ENCODE results near the gene KRTAP12-3. TPM values are rescaled to one million over a fixed set of nuclear protein-coding genes. Genes with fewer than 3 reads are reported as not detected.

KRTAP12-3 gene
- total and polyA plus RNA-seq, 10 of the 15 experiments (the other 5 are each of a cell fraction or from before 2014, with no cell fraction given) = not detected

DNA sequence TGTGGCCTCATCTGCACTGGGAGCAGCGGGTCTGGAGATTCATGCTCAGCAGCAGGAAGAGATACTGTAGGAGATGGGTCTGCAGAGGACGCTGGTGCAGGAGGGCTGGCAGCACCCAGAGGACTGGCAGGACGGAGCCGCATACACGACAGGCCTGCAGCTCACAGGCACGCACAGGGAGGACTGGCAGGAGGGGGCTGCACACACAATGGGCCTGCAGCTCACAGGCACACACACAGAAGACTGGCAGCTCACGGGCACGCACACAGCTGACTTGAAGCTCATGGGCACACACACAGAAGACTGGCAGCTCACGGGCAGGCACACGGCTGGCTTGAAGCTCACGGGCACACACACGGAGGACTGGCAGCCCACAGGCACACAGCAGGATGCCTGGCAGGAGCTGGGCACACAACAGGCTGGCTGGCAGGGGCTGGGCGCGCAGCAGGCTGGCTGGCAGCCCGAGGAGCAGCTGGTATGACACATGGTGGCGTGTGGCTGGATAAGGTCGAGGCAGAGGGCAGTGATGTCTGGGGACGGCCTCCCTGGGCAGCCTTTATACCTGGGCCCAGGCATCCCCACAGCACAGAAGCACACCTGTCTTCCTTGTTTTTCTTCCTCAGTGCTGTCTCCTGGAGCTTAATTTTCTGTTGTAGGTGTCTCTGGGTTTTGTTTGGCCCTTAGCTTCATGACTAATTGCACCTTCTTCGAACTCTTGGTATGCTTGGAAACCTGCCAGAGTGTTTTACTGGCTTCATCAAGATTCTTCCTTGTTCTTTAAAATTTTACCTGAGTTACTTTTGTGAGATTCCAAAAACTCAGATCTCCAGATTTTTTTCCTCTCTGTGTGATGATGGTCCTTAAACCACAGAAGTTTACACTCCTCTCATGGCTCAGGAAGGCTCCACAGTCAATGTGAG is 8.9 kb downstream of the KRTAP12-3 start, which contains the start of gene KRTAP12-2 (continued):
- TF ChIP-seq, protein P1, sequence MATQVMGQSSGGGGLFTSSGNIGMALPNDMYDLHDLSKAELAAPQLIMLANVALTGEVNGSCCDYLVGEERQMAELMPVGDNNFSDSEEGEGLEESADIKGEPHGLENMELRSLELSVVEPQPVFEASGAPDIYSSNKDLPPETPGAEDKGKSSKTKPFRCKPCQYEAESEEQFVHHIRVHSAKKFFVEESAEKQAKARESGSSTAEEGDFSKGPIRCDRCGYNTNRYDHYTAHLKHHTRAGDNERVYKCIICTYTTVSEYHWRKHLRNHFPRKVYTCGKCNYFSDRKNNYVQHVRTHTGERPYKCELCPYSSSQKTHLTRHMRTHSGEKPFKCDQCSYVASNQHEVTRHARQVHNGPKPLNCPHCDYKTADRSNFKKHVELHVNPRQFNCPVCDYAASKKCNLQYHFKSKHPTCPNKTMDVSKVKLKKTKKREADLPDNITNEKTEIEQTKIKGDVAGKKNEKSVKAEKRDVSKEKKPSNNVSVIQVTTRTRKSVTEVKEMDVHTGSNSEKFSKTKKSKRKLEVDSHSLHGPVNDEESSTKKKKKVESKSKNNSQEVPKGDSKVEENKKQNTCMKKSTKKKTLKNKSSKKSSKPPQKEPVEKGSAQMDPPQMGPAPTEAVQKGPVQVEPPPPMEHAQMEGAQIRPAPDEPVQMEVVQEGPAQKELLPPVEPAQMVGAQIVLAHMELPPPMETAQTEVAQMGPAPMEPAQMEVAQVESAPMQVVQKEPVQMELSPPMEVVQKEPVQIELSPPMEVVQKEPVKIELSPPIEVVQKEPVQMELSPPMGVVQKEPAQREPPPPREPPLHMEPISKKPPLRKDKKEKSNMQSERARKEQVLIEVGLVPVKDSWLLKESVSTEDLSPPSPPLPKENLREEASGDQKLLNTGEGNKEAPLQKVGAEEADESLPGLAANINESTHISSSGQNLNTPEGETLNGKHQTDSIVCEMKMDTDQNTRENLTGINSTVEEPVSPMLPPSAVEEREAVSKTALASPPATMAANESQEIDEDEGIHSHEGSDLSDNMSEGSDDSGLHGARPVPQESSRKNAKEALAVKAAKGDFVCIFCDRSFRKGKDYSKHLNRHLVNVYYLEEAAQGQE (IDR thresholded peaks at IDR 0.05; ENCODE audit: low read depth, low read length) = no peak
- TF ChIP-seq PAX8 (IDR thresholded peaks at IDR 0.05) (no peak), ATF3 (IDR thresholded peaks at IDR 0.05; ENCODE audit: borderline replicate concordance, extremely low read depth, low read depth, low read length) (no peak), CREB1 (IDR thresholded peaks at IDR 0.05; ENCODE audit: low read depth) (no peak), CBX3 (IDR thresholded peaks at IDR 0.05; ENCODE audit: borderline replicate concordance, low read depth) (no peak)

DNA sequence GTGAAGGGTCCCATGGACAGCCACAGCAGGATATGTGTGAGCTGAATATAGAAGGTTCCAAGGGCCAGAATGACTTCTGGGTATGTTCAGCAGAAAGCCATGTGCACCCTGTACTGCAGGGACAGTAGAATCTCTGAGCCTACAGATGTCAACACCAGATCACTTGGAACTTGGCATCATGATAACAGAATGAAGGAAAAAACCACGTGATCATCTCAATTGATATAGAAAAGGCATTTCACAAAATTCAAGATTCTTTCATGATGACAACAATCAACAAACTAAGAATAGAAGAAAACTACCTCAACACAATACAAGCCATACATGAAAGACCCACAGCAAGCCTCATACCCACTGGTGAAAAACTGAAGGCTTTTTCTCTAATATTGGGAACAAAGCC is 9.9 kb downstream of the KRTAP12-3 start:
- Histone ChIP-seq H3K4me1 (ENCODE audit: control insufficient read depth, insufficient read depth, low read length) (no peaks in the 10 kb centered on the region), H3K4me2 (ENCODE audit: control insufficient read depth, insufficient read depth) (no peak overlapping the region), H3K9ac (ENCODE audit: control insufficient read depth, insufficient read depth, low read length) (no peak overlapping the region), H3K79me2 (ENCODE audit: control insufficient read depth, insufficient read depth, low read length) (no peaks in the 10 kb centered on the region), H3K36me3 (ENCODE audit: control insufficient read depth in 2 of 2, insufficient read depth in 2 of 2, low read length in 1 of 2) (no peaks in the 10 kb centered on the region), H3K27me3 (replicated peaks in 1 of 2; ENCODE audit: control insufficient read depth in 2 of 2, insufficient read depth in 2 of 2, low read length in 1 of 2) (no peaks in the 10 kb centered on the region), H3K4me3 (no peak overlapping the region), H3K9me3 (replicated peaks; ENCODE audit: control insufficient read depth, insufficient read depth, low read length) (no peaks in the 10 kb centered on the region; the same call in 1 of the 3 replicates), H2AFZ (ENCODE audit: control insufficient read depth, low read depth, low read length) (no peak overlapping the region), H3K27ac (ENCODE audit: control insufficient read depth, insufficient read depth) (no peak overlapping the region), H4K20me1 (ENCODE audit: control insufficient read depth, insufficient read depth) (no peaks in the 10 kb centered on the region)
- BruUV-seq (replicated peaks) = no TSS peak
- SMC1A ChIA-PET (ENCODE audit: uncharacterized antibody, unreplicated experiment) = no interaction called here
- in situ Hi-C loops (cut with MboI) (no loop called here), intact Hi-C loops (cut with micrococcal nuclease; ENCODE audit: unreplicated experiment) (no loop called here)
- CTCF ChIA-PET = no interaction called here
- WGBS (ENCODE audit: insufficient coverage, insufficient replicate concordance, low lambda C conversion rate, missing lambda C conversion rate) = 9% methylated on average over 1 of the region's 1 CpG
- FAIRE-seq = no peak
- TF ChIP-seq JUNB (IDR thresholded peaks at IDR 0.05) = no peak
- TF ChIP-seq TAF1 (IDR thresholded peaks at IDR 0.05; ENCODE audit: borderline replicate concordance, low read depth, low read length) = no peak
- RAD21 ChIA-PET (ENCODE audit: unreplicated experiment) = no interaction called here
- DNase-seq (ENCODE audit: low read depth, low spot score) = no peak
- POLR2A ChIA-PET = no interaction called here
- ATAC-seq = no peak
